GM12891 (cell line): ENCODE measurements around the gene DNAH10.

Source experiments
- PAX5 ChIP-seq: IDR thresholded peaks from 2 replicates; pipeline ENCODE4 v1.6.1; 2011; ENCODE audit warnings: low read length, moderate library complexity, mild to moderate bottlenecking; ENCODE audit not compliant: insufficient read depth, severe bottlenecking
- POLR2A ChIP-seq: IDR thresholded peaks from 2 replicates; pipeline ENCODE4 v1.6.1; 2011; ENCODE audit warnings: low read depth, low read length, control low read depth
- POLR2AphosphoS5 ChIP-seq: IDR thresholded peaks from 2 replicates; pipeline ENCODE4 v1.6.1; 2011; ENCODE audit warnings: low read depth, low read length, control low read depth
- POU2F2 ChIP-seq: IDR thresholded peaks from 2 replicates; pipeline ENCODE4 v1.6.1; 2011; ENCODE audit warnings: low read depth, mild to moderate bottlenecking, control low read depth, low read length, moderate library complexity
- SPI1 ChIP-seq: IDR thresholded peaks from 2 replicates; pipeline ENCODE4 v1.6.1; 2011; ENCODE audit warnings: low read depth, low read length, control low read depth
- TAF1 ChIP-seq: IDR thresholded peaks from 2 replicates; pipeline ENCODE4 v1.6.1; 2011; ENCODE audit warnings: low read depth, low read length, control low read depth

DNA sequence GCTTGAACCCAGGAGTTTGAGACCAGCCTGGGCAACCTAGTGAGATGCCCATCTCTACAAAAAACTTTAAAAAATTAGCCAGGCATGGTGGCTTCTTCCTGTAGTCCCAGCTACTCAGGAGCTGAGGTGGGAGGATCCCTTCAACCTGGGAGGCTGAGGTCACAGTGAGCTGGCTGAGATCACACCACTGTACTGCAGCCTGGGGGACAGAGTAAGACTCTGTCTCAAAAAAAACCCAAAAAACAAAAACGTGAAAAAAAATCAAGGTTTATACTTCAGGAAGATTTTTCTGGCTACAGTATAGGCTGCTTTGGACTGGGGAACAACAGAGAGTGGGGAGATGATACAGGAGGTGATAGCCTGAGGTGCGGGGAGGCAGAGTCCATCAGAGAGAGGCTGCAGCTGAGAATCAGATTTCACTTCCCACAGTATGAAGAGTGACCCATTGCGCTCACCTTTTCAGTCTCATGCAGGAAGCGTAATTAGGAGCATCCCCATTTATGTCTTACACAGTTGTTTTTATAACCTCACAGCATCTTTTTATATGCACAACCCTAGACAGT lies 28.9 kb downstream of the DNAH10 start:
- no peak for TF ChIP-seq POLR2A
- TF ChIP-seq POLR2AphosphoS5, result no peak
- TF ChIP-seq TAF1, result no peak
- no peak for TF ChIP-seq SPI1
- TF ChIP-seq PAX5, result no peak
- no peak for TF ChIP-seq POU2F2
